WTC11 (cell line): ENCODE results near the gene RAMP1.

Experiments used
- ATF1 ChIP-seq: sonication (generic); formaldehyde crosslinking; IDR thresholded peaks from 2 replicates; pipeline ENCODE4 v1.8.1; 2023; ENCODE audit warnings: mild to moderate bottlenecking, moderate library complexity, missing genetic modification reagents
- FOXJ3 ChIP-seq: sonication (generic); formaldehyde crosslinking; IDR thresholded peaks from 2 replicates; pipeline ENCODE4 v1.9.0; 2021; ENCODE audit warnings: missing genetic modification reagents, mild to moderate bottlenecking, borderline replicate concordance
- FOXK1 ChIP-seq: sonication (generic); formaldehyde crosslinking; IDR thresholded peaks from 2 replicates; pipeline ENCODE4 v1.8.0; 2022; ENCODE audit warnings: mild to moderate bottlenecking, moderate library complexity, missing genetic modification reagents
- HMGXB4 ChIP-seq: sonication (generic); formaldehyde crosslinking; IDR thresholded peaks from 2 replicates; pipeline ENCODE4 v1.8.1; 2023; ENCODE audit warnings: mild to moderate bottlenecking, moderate library complexity, missing genetic modification reagents
- IRF1 ChIP-seq: sonication (generic); formaldehyde crosslinking; IDR thresholded peaks from 2 replicates; pipeline ENCODE4 v1.8.0; 2023; ENCODE audit warnings: missing genetic modification reagents
- NFE2L1 ChIP-seq: sonication (generic); formaldehyde crosslinking; IDR thresholded peaks from 2 replicates; pipeline ENCODE4 v1.8.1; 2023; ENCODE audit warnings: missing genetic modification reagents
- NR2C2 ChIP-seq: sonication (generic); formaldehyde crosslinking; IDR thresholded peaks from 2 replicates; pipeline ENCODE4 v1.8.0; 2022; ENCODE audit warnings: mild to moderate bottlenecking, missing genetic modification reagents
- TF ChIP-seq, protein P1 (sequence below): fragments of 200-600 bp; IDR thresholded peaks from 2 replicates; pipeline ENCODE4 v1.8.0; 2022; ENCODE audit warnings: antibody characterized with exemption
- TF ChIP-seq, protein P2 (sequence below): sonication (generic); formaldehyde crosslinking; IDR thresholded peaks from 2 replicates; pipeline ENCODE4 v1.8.1; 2022; ENCODE audit warnings: low read depth, missing genetic modification reagents, borderline replicate concordance
- TF ChIP-seq, protein P3 (sequence below): sonication (generic); formaldehyde crosslinking; IDR thresholded peaks from 2 replicates; pipeline ENCODE4 v1.8.1; 2023; ENCODE audit warnings: mild to moderate bottlenecking, missing genetic modification reagents, borderline replicate concordance
- TF ChIP-seq, protein P4 (sequence below): sonication (generic); formaldehyde crosslinking; conservative IDR thresholded peaks from 2 replicates; pipeline ENCODE4 v1.8.1; 2023; ENCODE audit warnings: mild to moderate bottlenecking, low read depth, missing genetic modification reagents, moderate library complexity

- TF ChIP-seq ATF1 (CRISPR knock-in tag) (no peak), HMGXB4 (no peak), NR2C2 (no peak), IRF1 (CRISPR knock-in tag) (no peak), NFE2L1 (CRISPR knock-in tag) (no peak), FOXK1 (no peak), FOXJ3 (CRISPR knock-in tag) (no peak)
- TF ChIP-seq, protein P1, sequence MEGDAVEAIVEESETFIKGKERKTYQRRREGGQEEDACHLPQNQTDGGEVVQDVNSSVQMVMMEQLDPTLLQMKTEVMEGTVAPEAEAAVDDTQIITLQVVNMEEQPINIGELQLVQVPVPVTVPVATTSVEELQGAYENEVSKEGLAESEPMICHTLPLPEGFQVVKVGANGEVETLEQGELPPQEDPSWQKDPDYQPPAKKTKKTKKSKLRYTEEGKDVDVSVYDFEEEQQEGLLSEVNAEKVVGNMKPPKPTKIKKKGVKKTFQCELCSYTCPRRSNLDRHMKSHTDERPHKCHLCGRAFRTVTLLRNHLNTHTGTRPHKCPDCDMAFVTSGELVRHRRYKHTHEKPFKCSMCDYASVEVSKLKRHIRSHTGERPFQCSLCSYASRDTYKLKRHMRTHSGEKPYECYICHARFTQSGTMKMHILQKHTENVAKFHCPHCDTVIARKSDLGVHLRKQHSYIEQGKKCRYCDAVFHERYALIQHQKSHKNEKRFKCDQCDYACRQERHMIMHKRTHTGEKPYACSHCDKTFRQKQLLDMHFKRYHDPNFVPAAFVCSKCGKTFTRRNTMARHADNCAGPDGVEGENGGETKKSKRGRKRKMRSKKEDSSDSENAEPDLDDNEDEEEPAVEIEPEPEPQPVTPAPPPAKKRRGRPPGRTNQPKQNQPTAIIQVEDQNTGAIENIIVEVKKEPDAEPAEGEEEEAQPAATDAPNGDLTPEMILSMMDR, result no peak
- TF ChIP-seq, protein P2, sequence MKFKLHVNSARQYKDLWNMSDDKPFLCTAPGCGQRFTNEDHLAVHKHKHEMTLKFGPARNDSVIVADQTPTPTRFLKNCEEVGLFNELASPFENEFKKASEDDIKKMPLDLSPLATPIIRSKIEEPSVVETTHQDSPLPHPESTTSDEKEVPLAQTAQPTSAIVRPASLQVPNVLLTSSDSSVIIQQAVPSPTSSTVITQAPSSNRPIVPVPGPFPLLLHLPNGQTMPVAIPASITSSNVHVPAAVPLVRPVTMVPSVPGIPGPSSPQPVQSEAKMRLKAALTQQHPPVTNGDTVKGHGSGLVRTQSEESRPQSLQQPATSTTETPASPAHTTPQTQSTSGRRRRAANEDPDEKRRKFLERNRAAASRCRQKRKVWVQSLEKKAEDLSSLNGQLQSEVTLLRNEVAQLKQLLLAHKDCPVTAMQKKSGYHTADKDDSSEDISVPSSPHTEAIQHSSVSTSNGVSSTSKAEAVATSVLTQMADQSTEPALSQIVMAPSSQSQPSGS (CRISPR knock-in tag), result no peak
- TF ChIP-seq, protein P3, sequence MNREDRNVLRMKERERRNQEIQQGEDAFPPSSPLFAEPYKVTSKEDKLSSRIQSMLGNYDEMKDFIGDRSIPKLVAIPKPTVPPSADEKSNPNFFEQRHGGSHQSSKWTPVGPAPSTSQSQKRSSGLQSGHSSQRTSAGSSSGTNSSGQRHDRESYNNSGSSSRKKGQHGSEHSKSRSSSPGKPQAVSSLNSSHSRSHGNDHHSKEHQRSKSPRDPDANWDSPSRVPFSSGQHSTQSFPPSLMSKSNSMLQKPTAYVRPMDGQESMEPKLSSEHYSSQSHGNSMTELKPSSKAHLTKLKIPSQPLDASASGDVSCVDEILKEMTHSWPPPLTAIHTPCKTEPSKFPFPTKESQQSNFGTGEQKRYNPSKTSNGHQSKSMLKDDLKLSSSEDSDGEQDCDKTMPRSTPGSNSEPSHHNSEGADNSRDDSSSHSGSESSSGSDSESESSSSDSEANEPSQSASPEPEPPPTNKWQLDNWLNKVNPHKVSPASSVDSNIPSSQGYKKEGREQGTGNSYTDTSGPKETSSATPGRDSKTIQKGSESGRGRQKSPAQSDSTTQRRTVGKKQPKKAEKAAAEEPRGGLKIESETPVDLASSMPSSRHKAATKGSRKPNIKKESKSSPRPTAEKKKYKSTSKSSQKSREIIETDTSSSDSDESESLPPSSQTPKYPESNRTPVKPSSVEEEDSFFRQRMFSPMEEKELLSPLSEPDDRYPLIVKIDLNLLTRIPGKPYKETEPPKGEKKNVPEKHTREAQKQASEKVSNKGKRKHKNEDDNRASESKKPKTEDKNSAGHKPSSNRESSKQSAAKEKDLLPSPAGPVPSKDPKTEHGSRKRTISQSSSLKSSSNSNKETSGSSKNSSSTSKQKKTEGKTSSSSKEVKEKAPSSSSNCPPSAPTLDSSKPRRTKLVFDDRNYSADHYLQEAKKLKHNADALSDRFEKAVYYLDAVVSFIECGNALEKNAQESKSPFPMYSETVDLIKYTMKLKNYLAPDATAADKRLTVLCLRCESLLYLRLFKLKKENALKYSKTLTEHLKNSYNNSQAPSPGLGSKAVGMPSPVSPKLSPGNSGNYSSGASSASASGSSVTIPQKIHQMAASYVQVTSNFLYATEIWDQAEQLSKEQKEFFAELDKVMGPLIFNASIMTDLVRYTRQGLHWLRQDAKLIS (CRISPR knock-in tag), result no peak
- TF ChIP-seq, protein P4, sequence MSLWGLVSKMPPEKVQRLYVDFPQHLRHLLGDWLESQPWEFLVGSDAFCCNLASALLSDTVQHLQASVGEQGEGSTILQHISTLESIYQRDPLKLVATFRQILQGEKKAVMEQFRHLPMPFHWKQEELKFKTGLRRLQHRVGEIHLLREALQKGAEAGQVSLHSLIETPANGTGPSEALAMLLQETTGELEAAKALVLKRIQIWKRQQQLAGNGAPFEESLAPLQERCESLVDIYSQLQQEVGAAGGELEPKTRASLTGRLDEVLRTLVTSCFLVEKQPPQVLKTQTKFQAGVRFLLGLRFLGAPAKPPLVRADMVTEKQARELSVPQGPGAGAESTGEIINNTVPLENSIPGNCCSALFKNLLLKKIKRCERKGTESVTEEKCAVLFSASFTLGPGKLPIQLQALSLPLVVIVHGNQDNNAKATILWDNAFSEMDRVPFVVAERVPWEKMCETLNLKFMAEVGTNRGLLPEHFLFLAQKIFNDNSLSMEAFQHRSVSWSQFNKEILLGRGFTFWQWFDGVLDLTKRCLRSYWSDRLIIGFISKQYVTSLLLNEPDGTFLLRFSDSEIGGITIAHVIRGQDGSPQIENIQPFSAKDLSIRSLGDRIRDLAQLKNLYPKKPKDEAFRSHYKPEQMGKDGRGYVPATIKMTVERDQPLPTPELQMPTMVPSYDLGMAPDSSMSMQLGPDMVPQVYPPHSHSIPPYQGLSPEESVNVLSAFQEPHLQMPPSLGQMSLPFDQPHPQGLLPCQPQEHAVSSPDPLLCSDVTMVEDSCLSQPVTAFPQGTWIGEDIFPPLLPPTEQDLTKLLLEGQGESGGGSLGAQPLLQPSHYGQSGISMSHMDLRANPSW (CRISPR knock-in tag), result no peak
These were observed 102.2 kb downstream of the RAMP1 start for GRCh38 chr2:237961637-237962036.
